Calu3 (cell line): ENCODE results near the gene PTPRA. TPM values are rescaled to one million over a fixed set of nuclear protein-coding genes. Genes with fewer than 3 reads are reported as not detected.

Experiments
- BruUV-seq: library from RNA; stranded (reverse); fragments of 400-500 nt; replicated peaks from 2 replicates; lab custom pipeline; 2021; lab: Mats Ljungman, UMichigan
- CTCF ChIA-PET: fragments of 300-600 bp; sonication (Branson Sonifier 250); formaldehyde crosslinking; loops from one replicate; lab custom pipeline; 2022; ENCODE audit warnings: antibody characterized with exemption; lab: Charles Lee
- DNase-seq: peaks from one replicate; pipeline ENCODE4 v3.0.0; 2022
- H3K27ac Mint-ChIP-seq: one replicate; pipeline ENCODE4 v1.8.0; 2022; ENCODE audit warnings: mixed read lengths; ENCODE audit not compliant: unreplicated experiment
- H3K27me3 Mint-ChIP-seq: one replicate; pipeline ENCODE4 v1.8.0; 2022; ENCODE audit warnings: mixed read lengths; ENCODE audit not compliant: unreplicated experiment
- H3K36me3 Mint-ChIP-seq: one replicate; pipeline ENCODE4 v1.8.0; 2022; ENCODE audit warnings: mild to moderate bottlenecking, moderate library complexity, mixed read lengths; ENCODE audit not compliant: insufficient read depth, unreplicated experiment
- H3K4me1 Mint-ChIP-seq: one replicate; pipeline ENCODE4 v1.8.0; 2022; ENCODE audit warnings: mild to moderate bottlenecking, low read depth, mixed read lengths; ENCODE audit not compliant: unreplicated experiment
- H3K4me3 Mint-ChIP-seq: one replicate; pipeline ENCODE4 v1.8.0; 2022; ENCODE audit warnings: mild to moderate bottlenecking, low read depth, moderate library complexity, mixed read lengths; ENCODE audit not compliant: unreplicated experiment
- H3K9me3 Mint-ChIP-seq: one replicate; pipeline ENCODE4 v1.8.0; 2022; ENCODE audit warnings: low read depth, mixed read lengths; ENCODE audit not compliant: unreplicated experiment
- CTCF ChIP-seq: fragments of 200-600 bp; IDR thresholded peaks from one replicate; pipeline ENCODE4 v1.8.0; 2022; ENCODE audit warnings: antibody characterized with exemption; ENCODE audit not compliant: unreplicated experiment
- intact Hi-C: fragments of 100-400 bp; cut with micrococcal nuclease; formaldehyde crosslinking; loops from one replicate; pipeline ENCODE4 v1.10.0; 2022; ENCODE audit not compliant: unreplicated experiment
- total RNA-seq: library from RNA; stranded (reverse); gene quantifications from 2 replicates; pipeline ENCODE4 v1.2.3, GENCODE V29; 2022

Gene PTPRA
- total RNA-seq, 1 experiment from 2014 or later = 30.2 TPM

GRCh38 chr20:3077618-3078134 is 204.4 kb downstream of the PTPRA start:
- DNase-seq = no peak
- BruUV-seq = no TSS peak
- intact Hi-C loops = no loop called here
- Mint-ChIP-seq H3K27me3 (peaks cover 28% of the 10 kb centered on the region), H3K4me1 (peaks cover 7% of the 10 kb centered on the region), H3K4me3 (no peak overlapping the region), H3K9me3 (no peaks in the 10 kb centered on the region), H3K27ac (no peak overlapping the region), H3K36me3 (no peaks in the 10 kb centered on the region)
- TF ChIP-seq CTCF = no peak
- CTCF ChIA-PET = no interaction called here

GRCh38 chr20:3080939-3081388 is 207.7 kb downstream of the PTPRA start:
- no peak for DNase-seq
- TF ChIP-seq CTCF = no peak
- CTCF ChIA-PET = no interaction called here
- intact Hi-C loops = no loop called here
- no TSS peak for BruUV-seq
- Mint-ChIP-seq H3K27ac (no peak overlapping the region), H3K27me3 (peaks cover 51% of the 10 kb centered on the region), H3K9me3 (no peaks in the 10 kb centered on the region), H3K4me3 (no peak overlapping the region), H3K36me3 (no peaks in the 10 kb centered on the region), H3K4me1 (no peaks in the 10 kb centered on the region)

GRCh38 chr20:3081641-3082040 is 208.4 kb downstream of the PTPRA start:
- TF ChIP-seq CTCF = no peak
- no peak for DNase-seq
- H3K27me3 Mint-ChIP-seq = peaks cover 51% of the 10 kb centered on the region
- no peaks in the 10 kb centered on the region for H3K4me1 Mint-ChIP-seq
- CTCF ChIA-PET = no interaction called here
- H3K9me3 Mint-ChIP-seq = no peaks in the 10 kb centered on the region
- H3K36me3 Mint-ChIP-seq = no peaks in the 10 kb centered on the region
- intact Hi-C loops = no loop called here
- H3K4me3 Mint-ChIP-seq = no peak overlapping the region
- no peak overlapping the region for H3K27ac Mint-ChIP-seq
- no TSS peak for BruUV-seq

- intact Hi-C loops = no loop called here
- no peak for TF ChIP-seq CTCF
- Mint-ChIP-seq H3K4me1 (no peaks in the 10 kb centered on the region), H3K36me3 (no peaks in the 10 kb centered on the region), H3K4me3 (no peak overlapping the region), H3K9me3 (no peaks in the 10 kb centered on the region), H3K27me3 (peaks cover 51% of the 10 kb centered on the region), H3K27ac (no peak overlapping the region)
- no peak for DNase-seq
- CTCF ChIA-PET = interaction anchor here (0.7 kb wide), 1 partner anchor 503 kb away, joined by 3 read pairs; no protein-coding TSS in a partner anchor
- no TSS peak for BruUV-seq
Measured at GRCh38 chr20:3082306-3082951, 209.1 kb downstream of the PTPRA start.
